Measurements from ENCODE around the gene PMFBP1. TPM values are rescaled to one million over a fixed set of nuclear protein-coding genes. Genes with fewer than 3 reads are reported as not detected.
"Not testable (repeated sequence)": the region's sequence is repeated elsewhere in the genome, so short reads cannot be mapped to it uniquely, and the experiment has no call there.

PMFBP1 gene
- total RNA-seq, 5 donors from 2014 or later (not counting 1 experiment from before 2014, with no cell fraction given), result 0.23 to 3.2 (median 1.1) TPM

GRCh38 chr16:72084445-72084844 lies 87.5 kb downstream of the PMFBP1 start:
- Mint-ChIP-seq H3K4me1 (peaks cover 0 to 2% (median 0%) of the 10 kb centered on the region in 3 donors), H3K36me3 (peaks cover 46% of the 10 kb centered on the region), H3K27me3 (no peaks in the 10 kb centered on the region), H3K27ac (no peak overlapping the region), H3K9me3 (peaks cover 0 to 9% (median 0%) of the 10 kb centered on the region in 3 donors), H3K4me3 (no peak overlapping the region)
- Histone ChIP-seq H3K27ac (ENCODE audit: low read length) (no peak overlapping the region), H3K4me1 (ENCODE audit: control insufficient read depth in 1 of 2, extremely low read depth in 1 of 2, insufficient read depth in 2 of 2, low read length in 2 of 2) (no peaks in the 10 kb centered on the region), H3K9me3 (peaks cover 3% of the 10 kb centered on the region), H3K36me3 (ENCODE audit: control insufficient read depth in 2 of 2, extremely low read depth in 1 of 2, insufficient read depth in 1 of 2, low read length in 1 of 2) (peaks cover 7 to 42% of the 10 kb centered on the region in 2 donors), H3K4me3 (ENCODE audit: control insufficient read depth in 1 of 2, extremely low read depth in 1 of 2, low read length in 1 of 2) (no peak overlapping the region), H3K27me3 (replicated peaks in 1 of 2; ENCODE audit: control insufficient read depth in 2 of 2, extremely low read depth in 1 of 2, insufficient read depth in 2 of 2, low read length in 1 of 2) (no peaks in the 10 kb centered on the region)
- 97% methylated on average over 6 of the region's 10 CpGs for WGBS (ENCODE audit: insufficient coverage)
- ChIA-PET POLR2A (no interaction called here), CTCF (no interaction called here)
- ATAC-seq (replicated peaks in 1 of 4) (no peak), DNase-seq (no peak)

GRCh38 chr16:72083778-72084404 lies 88.1 kb downstream of the PMFBP1 start:
- Mint-ChIP-seq H3K36me3 (peaks cover 41% of the 10 kb centered on the region), H3K9me3 (peaks cover 0 to 9% (median 0%) of the 10 kb centered on the region in 3 donors), H3K27me3 (no peaks in the 10 kb centered on the region), H3K4me3 (no peak overlapping the region), H3K27ac (no peak overlapping the region), H3K4me1 (peaks cover 0 to 1% (median 0%) of the 10 kb centered on the region in 3 donors)
- WGBS (ENCODE audit: insufficient coverage), result 50% methylated on average over 2 of the region's 3 CpGs
- H3K27ac ChIP-seq (ENCODE audit: low read length), result no peak overlapping the region
- ChIA-PET POLR2A (no interaction called here), CTCF (interaction anchor here in 1 of 2 donors (0.6 kb wide), 1 partner anchor 355 kb away, joined by 4 read pairs; no protein-coding TSS in a partner anchor)
- no peak for DNase-seq
- ATAC-seq (replicated peaks in 1 of 4), result no peak
- H3K4me3 ChIP-seq (ENCODE audit: control insufficient read depth in 1 of 2, extremely low read depth in 1 of 2, low read length in 1 of 2), result no peak overlapping the region
- H3K27me3 ChIP-seq (replicated peaks in 1 of 2; ENCODE audit: control insufficient read depth in 2 of 2, extremely low read depth in 1 of 2, insufficient read depth in 2 of 2, low read length in 1 of 2), result no peaks in the 10 kb centered on the region
- H3K36me3 ChIP-seq (ENCODE audit: control insufficient read depth in 2 of 2, extremely low read depth in 1 of 2, insufficient read depth in 1 of 2, low read length in 1 of 2), result peaks cover 7 to 36% of the 10 kb centered on the region in 2 donors
- no peaks in the 10 kb centered on the region for H3K4me1 ChIP-seq (ENCODE audit: control insufficient read depth in 1 of 2, extremely low read depth in 1 of 2, insufficient read depth in 2 of 2, low read length in 2 of 2)
- H3K9me3 ChIP-seq, result peaks cover 3% of the 10 kb centered on the region

GRCh38 chr16:72076991-72077706 lies 94.8 kb downstream of the PMFBP1 start:
- H3K27me3 Mint-ChIP-seq; H3K4me3 Mint-ChIP-seq; POLR2A ChIA-PET; H3K27me3 ChIP-seq (replicated peaks in 1 of 2; ENCODE audit: control insufficient read depth in 2 of 2, extremely low read depth in 1 of 2, insufficient read depth in 2 of 2, low read length in 1 of 2); H3K27ac Mint-ChIP-seq; ATAC-seq (replicated peaks in 1 of 4); H3K9me3 Mint-ChIP-seq; DNase-seq; H3K4me3 ChIP-seq (ENCODE audit: control insufficient read depth in 1 of 2, extremely low read depth in 1 of 2, low read length in 1 of 2); H3K36me3 ChIP-seq (ENCODE audit: control insufficient read depth in 2 of 2, extremely low read depth in 1 of 2, insufficient read depth in 1 of 2, low read length in 1 of 2); H3K4me1 ChIP-seq (ENCODE audit: control insufficient read depth in 1 of 2, extremely low read depth in 1 of 2, insufficient read depth in 2 of 2, low read length in 2 of 2); H3K27ac ChIP-seq (ENCODE audit: low read length); H3K9me3 ChIP-seq; H3K4me1 Mint-ChIP-seq; CTCF ChIA-PET: not testable (repeated sequence)
- WGBS (ENCODE audit: insufficient coverage), result no CpG with 5 or more reads among the region's 5 CpGs
- H3K36me3 Mint-ChIP-seq, result peaks cover 17% of the 10 kb centered on the region

- H3K27me3 Mint-ChIP-seq; H3K36me3 ChIP-seq (ENCODE audit: control insufficient read depth in 2 of 2, extremely low read depth in 1 of 2, insufficient read depth in 1 of 2, low read length in 1 of 2); POLR2A ChIA-PET; DNase-seq; H3K27ac ChIP-seq (ENCODE audit: low read length); H3K9me3 ChIP-seq; ATAC-seq (replicated peaks in 1 of 4); H3K9me3 Mint-ChIP-seq; H3K4me3 Mint-ChIP-seq; CTCF ChIA-PET; H3K4me1 ChIP-seq (ENCODE audit: control insufficient read depth in 1 of 2, extremely low read depth in 1 of 2, insufficient read depth in 2 of 2, low read length in 2 of 2); H3K4me1 Mint-ChIP-seq; H3K27me3 ChIP-seq (replicated peaks in 1 of 2; ENCODE audit: control insufficient read depth in 2 of 2, extremely low read depth in 1 of 2, insufficient read depth in 2 of 2, low read length in 1 of 2); H3K27ac Mint-ChIP-seq; H3K4me3 ChIP-seq (ENCODE audit: control insufficient read depth in 1 of 2, extremely low read depth in 1 of 2, low read length in 1 of 2): not testable (repeated sequence)
- 100% methylated on average over 1 of the region's 6 CpGs for WGBS (ENCODE audit: insufficient coverage)
- peaks cover 17% of the 10 kb centered on the region for H3K36me3 Mint-ChIP-seq
Observed at GRCh38 chr16:72075067-72075466, 96.9 kb downstream of the PMFBP1 start.

GRCh38 chr16:72073560-72074230 lies 98.3 kb downstream of the PMFBP1 start:
- Histone ChIP-seq H3K36me3 (ENCODE audit: control insufficient read depth in 2 of 2, extremely low read depth in 1 of 2, insufficient read depth in 1 of 2, low read length in 1 of 2) (no peaks in the 10 kb centered on the region), H3K4me1 (ENCODE audit: control insufficient read depth in 1 of 2, extremely low read depth in 1 of 2, insufficient read depth in 2 of 2, low read length in 2 of 2) (no peaks in the 10 kb centered on the region), H3K4me3 (ENCODE audit: control insufficient read depth in 1 of 2, extremely low read depth in 1 of 2, low read length in 1 of 2) (no peak overlapping the region), H3K9me3 (no peaks in the 10 kb centered on the region), H3K27ac (ENCODE audit: low read length) (no peak overlapping the region), H3K27me3 (replicated peaks in 1 of 2; ENCODE audit: control insufficient read depth in 2 of 2, extremely low read depth in 1 of 2, insufficient read depth in 2 of 2, low read length in 1 of 2) (no peaks in the 10 kb centered on the region)
- H3K9me3 Mint-ChIP-seq, result no peaks in the 10 kb centered on the region
- H3K4me3 Mint-ChIP-seq, result no peak overlapping the region
- H3K27ac Mint-ChIP-seq, result no peak overlapping the region
- ATAC-seq (replicated peaks in 1 of 4) (no peak), DNase-seq (no peak)
- POLR2A ChIA-PET, result no interaction called here
- H3K36me3 Mint-ChIP-seq, result peaks cover 16% of the 10 kb centered on the region
- CTCF ChIA-PET, result no interaction called here
- no peaks in the 10 kb centered on the region for H3K27me3 Mint-ChIP-seq
- no peaks in the 10 kb centered on the region for H3K4me1 Mint-ChIP-seq
- 100% methylated on average over 3 of the region's 8 CpGs for WGBS (ENCODE audit: insufficient coverage)

- Mint-ChIP-seq H3K9me3 (no peaks in the 10 kb centered on the region), H3K27ac (no peak overlapping the region), H3K27me3 (no peaks in the 10 kb centered on the region), H3K4me3 (no peak overlapping the region), H3K4me1 (no peaks in the 10 kb centered on the region), H3K36me3 (peaks cover 7% of the 10 kb centered on the region)
- Histone ChIP-seq H3K4me3 (ENCODE audit: control insufficient read depth in 1 of 2, extremely low read depth in 1 of 2, low read length in 1 of 2) (no peak overlapping the region), H3K9me3 (no peaks in the 10 kb centered on the region), H3K36me3 (ENCODE audit: control insufficient read depth in 2 of 2, extremely low read depth in 1 of 2, insufficient read depth in 1 of 2, low read length in 1 of 2) (no peaks in the 10 kb centered on the region), H3K4me1 (ENCODE audit: control insufficient read depth in 1 of 2, extremely low read depth in 1 of 2, insufficient read depth in 2 of 2, low read length in 2 of 2) (no peaks in the 10 kb centered on the region), H3K27me3 (replicated peaks in 1 of 2; ENCODE audit: control insufficient read depth in 2 of 2, extremely low read depth in 1 of 2, insufficient read depth in 2 of 2, low read length in 1 of 2) (no peaks in the 10 kb centered on the region), H3K27ac (ENCODE audit: low read length) (no peak overlapping the region)
- 89% methylated on average over 10 of the region's 12 CpGs for WGBS (ENCODE audit: insufficient coverage)
- ATAC-seq (replicated peaks in 1 of 4), result no peak
- no peak for DNase-seq
- ChIA-PET CTCF (no interaction called here), POLR2A (no interaction called here)
Observed at GRCh38 chr16:72072514-72073342, 99.2 kb downstream of the PMFBP1 start.

Measured in T-cell (primary cell).